AG08396 (cell line): ENCODE measurements around the gene CORIN.

ENCODE experiments used
- DNase-seq: peaks from one replicate; pipeline ENCODE4 v3.0.0; 2012; ENCODE audit warnings: low spot score, mixed read lengths

The CORIN gene

DNA sequence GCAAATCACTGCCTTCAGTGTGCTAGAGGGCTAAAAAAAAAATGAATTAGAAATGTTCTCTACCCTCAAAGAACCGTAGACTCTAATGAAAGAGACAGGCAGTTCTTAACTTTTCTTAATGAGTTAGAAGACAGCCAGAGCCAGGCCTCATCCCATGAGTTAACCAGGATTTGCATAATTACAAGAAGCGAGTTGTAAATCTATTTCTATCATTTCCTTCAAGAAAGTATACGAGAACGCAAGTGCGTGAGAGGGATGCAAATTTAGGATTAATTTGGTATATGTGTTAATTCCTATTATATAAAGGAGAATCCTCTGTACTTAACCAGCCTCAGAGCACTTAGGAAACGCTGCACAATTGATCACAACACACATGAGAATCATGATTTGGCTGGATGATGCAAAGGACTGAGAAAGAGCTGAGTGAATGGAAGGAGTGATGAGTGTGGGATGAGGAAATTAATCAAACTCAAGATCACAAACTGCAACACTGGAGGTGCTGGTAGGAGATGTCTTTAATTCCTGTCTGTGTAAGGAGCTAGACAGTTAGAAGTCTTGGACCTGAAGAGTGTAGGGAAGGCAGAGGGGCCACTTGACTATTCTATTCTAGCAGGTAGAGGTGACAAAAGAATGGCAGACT, 195.6 kb downstream of the CORIN start:
- DNase-seq = no peak

DNA sequence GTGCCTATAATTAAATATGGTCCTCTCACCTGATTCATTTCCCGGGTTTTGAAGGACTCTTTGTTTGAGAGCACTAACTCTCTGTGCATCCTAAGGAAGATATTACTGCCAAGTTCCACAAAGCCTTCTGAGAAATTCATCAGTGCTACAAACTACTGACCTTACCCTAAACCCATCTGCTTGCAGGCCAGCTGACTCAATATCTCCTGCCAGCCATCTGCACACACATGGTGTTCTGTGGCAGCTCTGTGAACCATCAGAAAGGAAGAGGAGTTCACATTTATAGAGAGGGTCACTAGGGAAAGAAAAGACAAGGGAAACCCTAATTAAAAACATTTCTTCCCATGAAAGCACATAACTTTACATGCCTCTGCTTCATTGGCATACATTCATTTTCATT, 196.1 kb downstream of the CORIN start:
- no peak for DNase-seq

- no peak for DNase-seq
These were observed 197.0 kb downstream of the CORIN start for GRCh38 chr4:47640911-47641310.

DNA sequence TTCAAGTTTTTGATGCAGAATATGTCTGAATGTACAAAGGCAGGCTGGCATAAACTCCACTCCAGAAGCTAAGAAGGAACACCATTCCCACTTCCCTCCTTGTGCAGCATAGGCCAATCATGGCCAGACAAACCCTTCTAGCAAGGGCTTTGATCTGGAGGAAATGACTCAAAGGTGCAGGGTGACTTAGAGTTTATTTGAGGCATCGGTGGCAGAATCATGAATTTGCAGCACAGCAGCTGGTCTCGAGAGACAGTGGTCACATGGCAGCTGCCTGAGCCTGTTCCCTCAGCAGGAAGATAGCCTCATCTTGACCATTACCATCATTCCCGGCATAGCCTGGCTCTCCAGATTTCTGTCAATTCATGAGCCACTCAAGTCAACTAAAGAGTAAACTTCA, 198.3 kb downstream of the CORIN start:
- DNase-seq = no peak

DNA sequence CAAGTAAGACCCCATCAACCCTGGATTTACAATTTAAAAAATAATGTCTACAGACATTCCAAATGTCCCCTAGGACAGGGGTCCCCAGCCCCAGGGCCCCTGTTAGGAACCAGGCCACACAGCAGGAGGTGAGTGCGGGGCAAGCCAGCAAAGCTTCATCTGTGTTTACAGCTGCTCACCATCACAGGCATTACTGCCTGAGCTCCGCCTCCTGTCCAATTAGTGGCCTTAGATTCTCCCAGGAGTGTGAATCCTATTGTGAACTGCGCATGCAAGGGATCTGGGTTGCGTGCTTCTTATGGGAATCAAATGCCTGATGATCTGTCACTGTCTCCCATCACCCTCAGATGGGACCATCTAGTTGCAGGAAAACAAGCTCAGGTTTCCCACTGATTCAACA, 206.7 kb downstream of the CORIN start:
- no peak for DNase-seq

DNA sequence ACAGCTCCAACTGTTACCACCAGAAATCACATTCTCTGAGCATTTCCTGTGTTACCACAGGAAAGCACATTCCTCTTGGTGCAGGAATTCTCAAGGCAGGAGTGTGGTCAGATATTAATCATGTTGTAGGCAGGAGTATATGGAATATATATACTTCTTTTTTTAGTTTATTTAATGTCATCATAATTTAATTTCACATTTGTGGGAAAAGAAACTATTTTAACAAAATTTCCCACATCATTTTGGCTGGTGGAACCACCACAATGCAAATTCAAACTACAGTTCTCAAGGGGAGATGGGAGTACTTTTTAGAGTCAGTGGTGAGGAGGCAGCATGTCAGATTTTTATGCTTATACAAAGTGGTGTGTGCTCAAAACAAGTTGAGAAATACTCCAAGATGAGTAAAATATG, 213.8 kb downstream of the CORIN start:
- no peak for DNase-seq

GRCh38 chr4:47621181-47621580, 216.7 kb downstream of the CORIN start:
- DNase-seq = no peak

- no peak for DNase-seq
These were observed 218.2 kb downstream of the CORIN start for GRCh38 chr4:47619691-47620090.

DNA sequence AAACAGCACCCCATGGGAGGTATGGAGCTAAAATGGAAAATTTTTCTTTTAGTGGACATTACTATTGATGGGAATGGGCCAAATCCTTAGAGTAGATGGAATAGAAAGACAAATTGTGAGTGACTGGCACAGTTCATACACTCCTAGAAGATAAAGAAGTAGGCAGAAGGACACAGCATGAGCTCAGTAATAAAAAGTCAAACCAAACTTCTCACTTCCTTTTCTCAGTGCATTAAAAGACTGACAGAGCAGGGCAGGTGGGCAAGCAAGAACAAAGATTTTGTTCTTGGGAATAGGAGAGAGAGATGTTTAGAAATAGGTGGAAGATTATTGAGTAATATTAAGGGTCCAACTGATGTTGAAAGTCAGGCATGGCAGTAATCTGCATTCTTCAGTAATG, 220.3 kb downstream of the CORIN start:
- no peak for DNase-seq

DNA sequence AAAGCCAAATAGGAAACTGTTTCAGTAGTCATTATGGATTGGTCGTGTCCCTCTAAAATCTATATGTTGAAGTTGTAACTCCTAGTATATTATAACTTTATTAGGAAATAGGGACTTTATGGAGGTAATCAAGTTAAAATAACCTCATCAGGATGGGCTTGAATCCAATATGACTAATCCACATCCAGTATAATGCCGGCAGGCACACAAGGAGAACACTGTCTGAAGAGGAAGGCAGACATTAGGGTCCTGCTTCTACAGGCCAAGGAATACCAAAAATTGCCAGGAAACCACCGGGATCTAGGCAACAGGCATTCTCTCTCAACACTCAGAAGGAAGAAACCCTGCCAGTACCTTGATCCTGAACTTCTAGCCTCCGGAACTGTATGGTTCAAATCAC, 222.5 kb downstream of the CORIN start:
- no peak for DNase-seq

GRCh38 chr4:47612116-47613023, 225.5 kb downstream of the CORIN start:
- no peak for DNase-seq

DNA sequence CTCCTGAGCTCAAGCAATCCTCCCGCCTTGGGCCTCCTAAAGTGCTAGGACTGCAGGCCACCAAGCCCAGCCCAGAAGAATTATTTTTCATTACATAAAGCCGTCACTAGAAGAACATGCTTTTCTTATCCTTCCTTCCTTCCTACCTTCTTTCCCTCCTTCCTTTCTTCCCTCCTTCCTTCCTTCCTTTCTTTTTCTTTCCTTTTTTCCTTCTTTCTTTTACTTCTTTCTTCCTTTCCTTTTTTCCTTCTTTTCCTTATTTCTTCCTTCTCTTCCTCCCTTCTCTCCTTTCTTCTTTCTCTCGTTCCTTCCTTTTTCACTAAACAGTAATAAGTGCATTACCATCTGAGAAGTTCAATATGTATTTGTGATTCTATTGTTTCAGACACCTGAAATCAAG, 231.4 kb downstream of the CORIN start:
- no peak for DNase-seq

- DNase-seq = no peak
These were observed 239.0 kb downstream of the CORIN start for GRCh38 chr4:47598896-47599295.

DNA sequence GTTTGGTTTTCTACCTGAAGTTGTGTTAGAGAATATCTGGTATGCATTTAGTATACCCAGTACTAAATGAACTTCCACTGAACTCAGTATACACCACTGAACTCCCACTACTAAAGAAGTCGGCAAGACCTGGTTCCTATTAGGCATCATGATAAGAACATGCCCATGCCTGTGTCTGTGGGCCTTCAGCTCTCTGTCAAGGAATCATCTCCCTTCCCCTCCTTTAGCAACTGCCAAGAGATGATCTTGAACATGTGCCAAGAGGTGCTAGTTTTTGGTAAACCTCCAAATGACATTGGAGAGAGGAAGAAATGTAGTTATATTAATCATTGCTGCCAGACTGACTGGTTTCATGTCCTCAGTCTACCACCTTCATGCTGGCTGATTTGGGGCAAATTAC, 239.5 kb downstream of the CORIN start:
- DNase-seq = no peak

DNA sequence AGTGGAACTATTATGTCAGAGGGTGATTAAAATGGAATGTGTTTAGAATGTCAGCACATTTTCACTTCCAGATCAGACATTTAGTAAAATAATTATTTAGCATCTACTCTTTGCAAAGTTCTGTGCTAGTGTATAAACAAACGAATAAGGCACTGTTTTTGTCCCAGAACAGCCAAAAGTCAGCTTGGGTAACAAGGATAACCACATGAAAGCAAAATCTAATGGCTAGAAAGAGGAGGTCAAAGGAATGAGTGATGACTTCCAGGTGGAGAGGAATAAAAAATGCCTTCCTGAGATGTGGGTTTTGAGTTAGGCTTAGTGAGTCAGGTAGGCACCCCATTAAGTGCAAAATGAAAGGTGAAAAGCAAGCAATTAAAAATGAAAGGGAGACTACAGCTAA, 240.2 kb downstream of the CORIN start:
- no peak for DNase-seq

DNA sequence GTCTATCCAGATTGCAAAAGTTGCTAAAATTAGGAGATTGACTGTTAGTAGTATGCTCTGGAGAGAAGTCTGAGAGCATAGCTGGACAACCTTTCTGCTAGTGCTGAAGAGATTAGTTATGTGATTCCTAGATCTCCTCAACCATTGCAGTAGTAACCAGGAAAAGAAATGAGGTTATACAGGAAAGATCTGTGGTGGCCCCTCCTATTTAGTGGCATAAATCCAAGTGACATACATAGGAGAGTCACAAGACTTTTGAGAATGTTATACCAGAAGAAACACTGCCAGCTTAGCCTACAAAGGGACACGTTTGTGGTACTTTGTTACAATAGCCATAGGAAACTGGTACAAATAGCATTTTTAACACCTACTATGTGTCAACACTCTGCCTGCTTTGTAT, 247.5 kb downstream of the CORIN start:
- no peak for DNase-seq

DNA sequence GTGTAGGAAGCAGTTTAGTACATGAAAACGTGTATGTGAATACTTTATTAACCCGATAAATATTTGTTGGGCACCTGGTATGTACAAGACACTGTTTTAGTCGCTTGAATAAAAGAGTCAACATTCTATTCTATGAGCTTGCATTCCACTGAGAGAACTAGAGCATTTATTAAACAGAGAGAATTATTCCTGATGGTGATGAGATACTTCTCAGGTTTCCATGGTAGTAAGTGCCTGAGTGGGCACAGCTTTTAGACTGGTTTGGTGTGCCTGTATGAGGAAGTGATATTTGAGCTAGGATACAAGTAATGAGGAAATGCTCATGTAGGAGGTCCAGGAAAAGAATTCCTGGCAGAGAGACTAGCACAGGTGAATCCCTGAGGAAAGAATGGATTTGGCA, 258.6 kb downstream of the CORIN start:
- DNase-seq = no peak

GRCh38 chr4:47577779-47578553, 259.9 kb downstream of the CORIN start:
- DNase-seq = no peak

DNA sequence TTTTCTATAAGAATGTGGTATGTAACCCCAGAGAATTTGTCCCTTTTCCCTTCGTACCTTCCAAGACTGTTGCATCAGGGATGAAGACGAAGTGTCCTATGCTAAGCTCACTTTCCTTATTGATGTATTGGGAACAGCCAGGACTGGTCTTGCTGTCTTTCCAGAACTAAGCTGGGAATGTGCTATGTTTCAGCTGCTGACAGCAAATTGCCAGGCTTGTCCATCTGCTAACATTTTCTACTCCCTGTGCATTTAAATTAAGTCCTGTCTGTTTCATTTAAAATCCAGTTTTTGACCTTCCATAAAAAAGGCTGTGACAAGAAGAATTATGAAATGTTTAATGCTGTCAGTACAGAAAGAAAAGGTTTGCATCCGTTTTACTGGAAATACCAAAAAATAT, 264.9 kb downstream of the CORIN start:
- DNase-seq = no peak

GRCh38 chr4:47570816-47571215, 267.1 kb downstream of the CORIN start:
- DNase-seq = no peak

DNA sequence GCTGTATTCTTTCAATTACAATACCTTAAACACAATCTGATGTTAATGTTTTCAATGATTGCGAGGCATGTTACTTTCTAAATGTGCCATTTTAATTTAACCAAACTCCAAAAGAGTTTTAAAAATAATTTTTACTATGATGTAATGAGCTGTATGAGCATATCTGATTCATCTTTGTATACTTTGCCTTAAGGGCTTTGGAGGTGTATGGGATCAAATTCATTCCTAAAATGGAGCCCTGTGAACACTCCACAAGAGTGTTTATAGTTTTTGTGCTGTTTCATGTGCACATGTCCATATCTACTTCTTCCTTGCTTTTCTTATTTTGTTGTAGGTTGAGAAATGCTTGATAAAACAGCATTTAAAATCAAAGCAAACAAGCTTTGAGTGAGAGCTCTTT, 270.4 kb downstream of the CORIN start:
- DNase-seq = no peak

- no peak for DNase-seq
These were observed 270.9 kb downstream of the CORIN start for GRCh38 chr4:47566969-47567368.

DNA sequence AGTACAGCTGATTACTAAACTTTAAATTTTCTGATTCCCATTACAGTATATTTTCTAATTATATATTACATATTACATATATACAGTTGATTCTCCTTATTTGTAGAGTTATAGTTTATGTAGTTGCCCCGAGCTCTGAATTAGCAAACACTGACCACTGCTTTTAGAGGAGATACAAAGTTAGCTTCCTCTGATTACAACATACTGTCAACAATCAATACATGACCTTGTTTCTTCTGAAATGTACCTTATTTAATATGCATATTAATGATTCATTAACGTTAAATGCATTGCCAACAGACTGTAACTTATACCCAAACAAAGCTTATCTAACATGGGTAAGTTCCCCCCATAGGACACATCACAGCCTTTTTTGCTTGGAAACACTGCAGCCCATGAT, 271.3 kb downstream of the CORIN start:
- DNase-seq = no peak
